Liver (tissue), 9 donors: ENCODE measurements around the gene GALK2. TPM values are rescaled to one million over a fixed set of nuclear protein-coding genes. Genes with fewer than 3 reads are reported as not detected.

ENCODE experiments used
- DNase-seq: peaks from one replicate; pipeline ENCODE4 v3.0.0-alpha.2; 2017; ENCODE audit warnings: low spot score
- H3K27ac ChIP-seq, 2 donors: one replicate each; pipeline ENCODE4 v1.7.0; 2013; ENCODE audit warnings: inconsistent platforms in 2 of 2, low read length in 2 of 2, control low read depth in 1 of 2, low read depth in 1 of 2, mild to moderate bottlenecking in 1 of 2
- H3K27me3 ChIP-seq, 4 donors: one replicate each; pipeline versions ENCODE4 v1.6.1 to v1.7.0; 2013; ENCODE audit warnings: low read length in 3 of 4, inconsistent platforms in 1 of 4, mild to moderate bottlenecking in 1 of 4, moderate library complexity in 1 of 4; ENCODE audit not compliant: control insufficient read depth in 4 of 4, insufficient read depth in 4 of 4
- H3K36me3 ChIP-seq, 4 donors: one replicate each; pipeline versions ENCODE4 v1.6.1 to v1.7.0; 2013; ENCODE audit warnings: low read length in 3 of 4, mild to moderate bottlenecking in 3 of 4, low read depth in 1 of 4, moderate library complexity in 1 of 4; ENCODE audit not compliant: control insufficient read depth in 4 of 4, insufficient read depth in 3 of 4
- H3K4me1 ChIP-seq, 4 donors: one replicate each; pipeline versions ENCODE4 v1.6.1 to v1.7.0; 2013; ENCODE audit warnings: low read length in 3 of 4, mild to moderate bottlenecking in 3 of 4, moderate library complexity in 1 of 4; ENCODE audit not compliant: control insufficient read depth in 4 of 4, insufficient read depth in 4 of 4
- H3K4me3 ChIP-seq, 3 donors: one replicate each; pipeline versions ENCODE4 v1.6.1 to v1.7.0; 2013; ENCODE audit warnings: low read length in 3 of 3, control low read depth in 1 of 3, low read depth in 1 of 3, mild to moderate bottlenecking in 1 of 3
- H3K9ac ChIP-seq, 2 donors: one replicate each; pipeline ENCODE4 v1.7.0; 2013; ENCODE audit warnings: low read length in 2 of 2, mild to moderate bottlenecking in 2 of 2, moderate library complexity in 2 of 2, control low read depth in 1 of 2, low read depth in 1 of 2
- H3K9me3 ChIP-seq, 4 donors: one replicate each; pipeline versions ENCODE4 v1.6.1 to v1.7.0; 2013; ENCODE audit warnings: low read length in 3 of 4; ENCODE audit not compliant: control insufficient read depth in 4 of 4
- ATF3 ChIP-seq: IDR thresholded peaks from 2 replicates; pipeline ENCODE4 v1.6.1; 2016; ENCODE audit warnings: antibody characterized with exemption
- FOXA1 ChIP-seq: IDR thresholded peaks from 2 replicates; pipeline ENCODE4 v1.6.1; 2016; ENCODE audit warnings: antibody characterized with exemption
- FOXA2 ChIP-seq: IDR thresholded peaks from 2 replicates; pipeline ENCODE4 v1.6.1; 2016; ENCODE audit warnings: antibody characterized with exemption
- GABPA ChIP-seq, 2 donors: IDR thresholded peaks in 1 of 2; conservative IDR thresholded peaks in 1 of 2; 2 replicates each; pipeline ENCODE4 v1.6.1; 2016; ENCODE audit warnings: antibody characterized with exemption in 2 of 2, mild to moderate bottlenecking in 1 of 2, moderate library complexity in 1 of 2
- HNF4G ChIP-seq: IDR thresholded peaks from 2 replicates; pipeline ENCODE4 v1.6.1; 2016; ENCODE audit warnings: antibody characterized with exemption
- JUND ChIP-seq, 2 donors: IDR thresholded peaks; 2 replicates each; pipeline ENCODE4 v1.6.1; 2016; ENCODE audit warnings: antibody characterized with exemption in 2 of 2
- MAX ChIP-seq: IDR thresholded peaks from 2 replicates; pipeline ENCODE4 v1.6.1; 2016; ENCODE audit warnings: antibody characterized with exemption
- NR2F2 ChIP-seq: IDR thresholded peaks from 2 replicates; pipeline ENCODE4 v1.6.1; 2016; ENCODE audit warnings: antibody characterized with exemption
- RAD21 ChIP-seq, 2 donors: IDR thresholded peaks; 2 replicates each; pipeline ENCODE4 v1.6.1; 2016; ENCODE audit warnings: antibody characterized with exemption in 2 of 2, mild to moderate bottlenecking in 2 of 2
- REST ChIP-seq: IDR thresholded peaks from 2 replicates; pipeline ENCODE4 v1.6.1; 2016; ENCODE audit warnings: antibody characterized with exemption, mild to moderate bottlenecking
- RXRA ChIP-seq, 2 donors: IDR thresholded peaks; 2 replicates each; pipeline ENCODE4 v1.6.1; 2017 to 2018; ENCODE audit warnings: antibody characterized with exemption in 2 of 2, mild to moderate bottlenecking in 1 of 2
- SP1 ChIP-seq: IDR thresholded peaks from 2 replicates; pipeline ENCODE4 v1.6.1; 2018; ENCODE audit warnings: antibody characterized with exemption, mild to moderate bottlenecking
- TAF1 ChIP-seq: conservative IDR thresholded peaks from 2 replicates; pipeline ENCODE4 v1.6.1; 2016; ENCODE audit warnings: antibody characterized with exemption, mild to moderate bottlenecking
- YY1 ChIP-seq: IDR thresholded peaks from 2 replicates; pipeline ENCODE4 v1.6.1; 2016; ENCODE audit warnings: antibody characterized with exemption, mild to moderate bottlenecking
- ZBTB33 ChIP-seq: IDR thresholded peaks from 2 replicates; pipeline ENCODE4 v1.6.1; 2016; ENCODE audit warnings: antibody characterized with exemption
- WGBS: extraction: QIAGEN DNeasy Blood & Tissue Kit; methylation state at CpG from one replicate; pipeline ENCODE4 v1.1.7; 2013; 5-methylcytosine and 5-hydroxymethylcytosine counted together
- polyA plus RNA-seq, 2 donors: library from polyadenylated mRNA; stranded (reverse) in 1 of 2; unstranded in 1 of 2; fragments of 200-250 nt in 1 of 2; fragments of >200 nt in 1 of 2; fragmentation: Nextera tagmentation in 1 of 2; extraction: Ambion mirVana in 1 of 2; gene quantifications; one replicate each; pipeline versions ENCODE4 v1.2.1 to v1.2.3, GENCODE V29; 2013 to 2015
- total RNA-seq, 2 donors: library from RNA; depleted of rRNA; stranded (reverse); fragments of >200 nt; gene quantifications; one replicate each; pipeline ENCODE4 v1.2.3, GENCODE V29; 2014
- donor health status: healthy.
- donor health status: healthy.
- donor health status: healthy.
- donor health status: healthy.
- donor health status: healthy.

GALK2 gene
- total and polyA plus RNA-seq, 4 donors: 18.1 to 57.0 (median 24.5) TPM

- Histone ChIP-seq H3K27me3 (no peaks in the 10 kb centered on the region), H3K4me1 (no peaks in the 10 kb centered on the region), H3K4me3 (no peak overlapping the region), H3K27ac (no peak overlapping the region), H3K36me3 (peaks cover 1 to 68% (median 45%) of the 10 kb centered on the region in 4 donors), H3K9me3 (no peaks in the 10 kb centered on the region), H3K9ac (no peak overlapping the region)
- WGBS: 78% methylated on average over 5 of the region's 5 CpGs
- TF ChIP-seq FOXA2 (no peak), TAF1 (no peak), FOXA1 (no peak), HNF4G (no peak), RAD21 (IDR thresholded peaks at IDR 0.05) (no peak)
- DNase-seq: no peak
Observed at GRCh38 chr15:49134683-49135341, 35.2 kb upstream of the GALK2 start.

GRCh38 chr15:49135342-49135857, 34.6 kb upstream of the GALK2 start:
- Histone ChIP-seq H3K4me1 (no peaks in the 10 kb centered on the region), H3K9ac (no peak overlapping the region), H3K27ac (no peak overlapping the region), H3K36me3 (peaks cover 1 to 62% (median 44%) of the 10 kb centered on the region in 4 donors), H3K9me3 (no peaks in the 10 kb centered on the region), H3K4me3 (no peak overlapping the region), H3K27me3 (no peaks in the 10 kb centered on the region)
- TF ChIP-seq REST: no peak
- TF ChIP-seq SP1: no peak
- no peak for TF ChIP-seq ZBTB33
- no peak for TF ChIP-seq RXRA (IDR thresholded peaks at IDR 0.05)
- TF ChIP-seq FOXA1: no peak
- no peak for TF ChIP-seq NR2F2
- no peak for TF ChIP-seq TAF1
- TF ChIP-seq GABPA (IDR thresholded peaks at IDR 0.05 in 1 of 2, conservative IDR thresholded peaks at IDR 0.05 in 1 of 2): no peak
- TF ChIP-seq ATF3: no peak
- no peak for TF ChIP-seq YY1
- no peak for TF ChIP-seq MAX
- no peak for TF ChIP-seq RAD21 (IDR thresholded peaks at IDR 0.05)
- TF ChIP-seq FOXA2: no peak
- TF ChIP-seq JUND (IDR thresholded peaks at IDR 0.05): no peak
- DNase-seq: no peak
- WGBS: 71% methylated on average over 2 of the region's 2 CpGs
